Caco-2 (cell line): Measurements from ENCODE around the gene ANKMY1. TPM values are rescaled to one million over a fixed set of nuclear protein-coding genes. Genes with fewer than 3 reads are reported as not detected.

Experiments
- BruUV-seq: library from RNA; stranded (reverse); fragments of 400-500 nt; replicated peaks from 2 replicates; lab custom pipeline; 2021; lab: Mats Ljungman, UMichigan
- CTCF ChIA-PET: fragments of 300-600 bp; sonication (Branson Sonifier 250); formaldehyde crosslinking; loops from one replicate; lab custom pipeline; 2022; ENCODE audit warnings: antibody characterized with exemption; lab: Charles Lee
- POLR2A ChIA-PET: fragments of 300-600 bp; sonication (Branson Sonifier 250); formaldehyde crosslinking; loops from one replicate; lab custom pipeline; 2022; ENCODE audit warnings: antibody characterized with exemption; lab: Charles Lee
- DNase-seq, 2 experiments: peaks; one replicate each; pipeline versions ENCODE4 v3.0.0 to v3.0.0-alpha.2; 2020 to 2022
- H3K27me3 ChIP-seq: replicated peaks from 2 replicates; pipeline ENCODE4 v1.6.0; 2011; ENCODE audit warnings: low read length; ENCODE audit not compliant: control insufficient read depth, insufficient read depth
- H3K36me3 ChIP-seq: 2 replicates; pipeline ENCODE4 v1.5.1; 2011; ENCODE audit warnings: low read length; ENCODE audit not compliant: control insufficient read depth, insufficient read depth
- H3K4me1 ChIP-seq: fragments of 250-450 bp; sonication (Bioruptor Pico); 2 replicates; pipeline ENCODE4 v1.5.1; 2020; ENCODE audit warnings: mild to moderate bottlenecking
- H3K4me3 ChIP-seq: 2 replicates; pipeline ENCODE4 v1.5.1; 2011; ENCODE audit warnings: low read depth, mild to moderate bottlenecking, control low read depth, low read length
- H3K9me3 ChIP-seq: fragments of 250-450 bp; sonication (Bioruptor Pico); 2 replicates; pipeline ENCODE4 v1.5.1; 2020; ENCODE audit warnings: mild to moderate bottlenecking, moderate library complexity
- H3K27ac Mint-ChIP-seq: one replicate; pipeline ENCODE4 v1.8.0; 2022; ENCODE audit warnings: mixed read lengths; ENCODE audit not compliant: unreplicated experiment
- H3K27me3 Mint-ChIP-seq: one replicate; pipeline ENCODE4 v1.8.0; 2022; ENCODE audit warnings: mixed read lengths; ENCODE audit not compliant: insufficient read depth, unreplicated experiment
- H3K36me3 Mint-ChIP-seq: one replicate; pipeline ENCODE4 v1.8.0; 2022; ENCODE audit warnings: mild to moderate bottlenecking, mixed read lengths; ENCODE audit not compliant: insufficient read depth, unreplicated experiment
- H3K4me1 Mint-ChIP-seq: one replicate; pipeline ENCODE4 v1.8.0; 2022; ENCODE audit warnings: low read depth, mixed read lengths; ENCODE audit not compliant: unreplicated experiment
- H3K4me3 Mint-ChIP-seq: one replicate; pipeline ENCODE4 v1.8.0; 2022; ENCODE audit warnings: mild to moderate bottlenecking, moderate library complexity, mixed read lengths; ENCODE audit not compliant: unreplicated experiment
- H3K9me3 Mint-ChIP-seq: one replicate; pipeline ENCODE4 v1.8.0; 2022; ENCODE audit warnings: mixed read lengths; ENCODE audit not compliant: unreplicated experiment
- intact Hi-C: fragments of 100-400 bp; cut with micrococcal nuclease; formaldehyde crosslinking; loops from one replicate; pipeline ENCODE4 v1.10.0; 2022; ENCODE audit not compliant: unreplicated experiment
- total RNA-seq: library from RNA; stranded (reverse); gene quantifications from 2 replicates; pipeline ENCODE4 v1.2.3, GENCODE V29; 2022
- TF ChIP-seq, protein P1 (sequence below), 2 experiments: fragments of 200-600 bp in 1 of 2; IDR thresholded peaks; 1 replicate in 1 of 2; 2 replicates in 1 of 2; pipeline versions ENCODE4 v1.5.1 to v1.8.0; 2011 to 2022; ENCODE audit warnings: antibody characterized with exemption in 1 of 2, control low read depth in 1 of 2, inconsistent platforms in 1 of 2, low read depth in 1 of 2, low read length in 1 of 2, mild to moderate bottlenecking in 1 of 2, moderate library complexity in 1 of 2; ENCODE audit not compliant: insufficient read depth in 1 of 2, severe bottlenecking in 1 of 2, unreplicated experiment in 1 of 2

ANKMY1 gene
- total RNA-seq, 1 experiment from 2014 or later, result 12.2 TPM

DNA sequence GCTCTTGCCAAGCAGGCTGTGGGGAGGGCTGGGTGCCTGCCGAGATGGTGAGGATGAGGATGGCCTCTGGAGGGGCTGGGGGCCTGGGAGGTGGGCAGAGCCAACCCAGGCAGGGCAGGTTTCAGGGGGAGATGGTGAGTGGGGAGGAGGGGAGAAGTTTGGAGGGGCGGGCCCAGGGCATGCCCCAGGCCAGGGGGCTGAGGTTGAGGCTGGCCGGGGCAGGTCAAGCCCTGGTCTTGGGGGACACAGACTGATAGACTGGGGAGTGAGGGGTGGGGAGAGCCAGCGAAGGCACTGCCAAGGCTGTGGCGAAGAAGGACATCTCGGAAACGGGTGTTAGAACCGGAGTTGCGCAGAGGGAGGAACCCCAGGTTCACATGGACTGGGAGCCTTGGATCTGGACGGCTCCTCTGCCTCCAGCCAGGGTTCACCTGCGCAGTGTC lies 41.4 kb upstream of the ANKMY1 start:
- intact Hi-C loops, result no loop called here
- H3K27ac Mint-ChIP-seq, result no peak overlapping the region

GRCh38 chr2:240598311-240598911 lies 40.6 kb upstream of the ANKMY1 start:
- ChIA-PET POLR2A (no interaction called here), CTCF (no interaction called here)
- H3K36me3 ChIP-seq, result no peaks in the 10 kb centered on the region; the same call in 1 of the 2 replicates
- Mint-ChIP-seq H3K4me3 (no peak overlapping the region), H3K27me3 (no peaks in the 10 kb centered on the region), H3K36me3 (no peaks in the 10 kb centered on the region), H3K27ac (no peak overlapping the region), H3K9me3 (no peaks in the 10 kb centered on the region), H3K4me1 (no peaks in the 10 kb centered on the region)
- intact Hi-C loops, result no loop called here
- no peak overlapping the region for H3K4me3 ChIP-seq
- no peaks in the 10 kb centered on the region for H3K27me3 ChIP-seq
- TF ChIP-seq, protein P1, sequence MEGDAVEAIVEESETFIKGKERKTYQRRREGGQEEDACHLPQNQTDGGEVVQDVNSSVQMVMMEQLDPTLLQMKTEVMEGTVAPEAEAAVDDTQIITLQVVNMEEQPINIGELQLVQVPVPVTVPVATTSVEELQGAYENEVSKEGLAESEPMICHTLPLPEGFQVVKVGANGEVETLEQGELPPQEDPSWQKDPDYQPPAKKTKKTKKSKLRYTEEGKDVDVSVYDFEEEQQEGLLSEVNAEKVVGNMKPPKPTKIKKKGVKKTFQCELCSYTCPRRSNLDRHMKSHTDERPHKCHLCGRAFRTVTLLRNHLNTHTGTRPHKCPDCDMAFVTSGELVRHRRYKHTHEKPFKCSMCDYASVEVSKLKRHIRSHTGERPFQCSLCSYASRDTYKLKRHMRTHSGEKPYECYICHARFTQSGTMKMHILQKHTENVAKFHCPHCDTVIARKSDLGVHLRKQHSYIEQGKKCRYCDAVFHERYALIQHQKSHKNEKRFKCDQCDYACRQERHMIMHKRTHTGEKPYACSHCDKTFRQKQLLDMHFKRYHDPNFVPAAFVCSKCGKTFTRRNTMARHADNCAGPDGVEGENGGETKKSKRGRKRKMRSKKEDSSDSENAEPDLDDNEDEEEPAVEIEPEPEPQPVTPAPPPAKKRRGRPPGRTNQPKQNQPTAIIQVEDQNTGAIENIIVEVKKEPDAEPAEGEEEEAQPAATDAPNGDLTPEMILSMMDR (IDR thresholded peaks at IDR 0.05; ENCODE audit: insufficient read depth in 1 of 2, low read depth in 1 of 2, low read length in 1 of 2, severe bottlenecking in 1 of 2, unreplicated experiment in 1 of 2), result no peak
- no peaks in the 10 kb centered on the region for H3K4me1 ChIP-seq
- peak in 1 of 2 experiments; percentile 25 for DNase-seq
- BruUV-seq, result no TSS peak
- no peaks in the 10 kb centered on the region for H3K9me3 ChIP-seq

More for the DNA sequence above, 41.4 kb upstream of the ANKMY1 start:
- H3K4me3 Mint-ChIP-seq, result no peak overlapping the region
- Histone ChIP-seq H3K27me3 (no peaks in the 10 kb centered on the region), H3K4me3 (no peak overlapping the region), H3K9me3 (no peaks in the 10 kb centered on the region), H3K4me1 (no peaks in the 10 kb centered on the region), H3K36me3 (no peaks in the 10 kb centered on the region; the same call in 1 of the 2 replicates)
- peak in 1 of 2 experiments; percentile 6 for DNase-seq
- H3K4me1 Mint-ChIP-seq, result no peaks in the 10 kb centered on the region
- CTCF ChIA-PET, result no interaction called here
- no peaks in the 10 kb centered on the region for H3K27me3 Mint-ChIP-seq
- H3K36me3 Mint-ChIP-seq, result no peaks in the 10 kb centered on the region
- BruUV-seq, result no TSS peak
- TF ChIP-seq, protein P1 (IDR thresholded peaks at IDR 0.05; ENCODE audit: insufficient read depth in 1 of 2, low read depth in 1 of 2, low read length in 1 of 2, severe bottlenecking in 1 of 2, unreplicated experiment in 1 of 2), result no peak
- POLR2A ChIA-PET, result no interaction called here
- H3K9me3 Mint-ChIP-seq, result no peaks in the 10 kb centered on the region

- TF ChIP-seq, protein P1 (IDR thresholded peaks at IDR 0.05; ENCODE audit: insufficient read depth in 1 of 2, low read depth in 1 of 2, low read length in 1 of 2, severe bottlenecking in 1 of 2, unreplicated experiment in 1 of 2), result no peak
- Mint-ChIP-seq H3K9me3 (no peaks in the 10 kb centered on the region), H3K27me3 (no peaks in the 10 kb centered on the region), H3K27ac (no peak overlapping the region), H3K4me3 (no peak overlapping the region), H3K4me1 (no peaks in the 10 kb centered on the region), H3K36me3 (no peaks in the 10 kb centered on the region)
- BruUV-seq, result no TSS peak
- peak in 1 of 2 experiments; percentile 13 for DNase-seq
- no peak overlapping the region for H3K4me3 ChIP-seq
- ChIA-PET CTCF (interaction anchor here (1.0 kb wide), 1 partner anchor 11 kb away, joined by 3 read pairs; no protein-coding TSS in a partner anchor), POLR2A (no interaction called here)
- no peaks in the 10 kb centered on the region; the same call in 1 of the 2 replicates for H3K36me3 ChIP-seq
- H3K27me3 ChIP-seq, result no peaks in the 10 kb centered on the region
- H3K9me3 ChIP-seq, result no peaks in the 10 kb centered on the region
- no peaks in the 10 kb centered on the region for H3K4me1 ChIP-seq
- intact Hi-C loops, result no loop called here
These were observed 39.8 kb upstream of the ANKMY1 start for GRCh38 chr2:240597419-240598181.
